Common myeloid progenitor, CD34-positive (primary cell): ENCODE results near the gene CYP4F2.
A peak's percentile ranks its signal among the peaks of the same experiment; 100 is the strongest.
"Not testable (repeated sequence)": the region's sequence is repeated elsewhere in the genome, so short reads cannot be mapped to it uniquely, and the experiment has no call there.

Experiments used
- CTCF ChIA-PET: fragments of 350-600 bp; sonication (Branson Sonifier 250); formaldehyde crosslinking; loops from one replicate; lab custom pipeline; 2021; ENCODE audit warnings: antibody characterized with exemption; lab: Charles Lee
- POLR2A ChIA-PET: fragments of 350-600 bp; sonication (Branson Sonifier 250); formaldehyde crosslinking; loops from one replicate; lab custom pipeline; 2021; ENCODE audit warnings: antibody characterized with exemption; lab: Charles Lee
- DNase-seq, 3 donors: peaks; one replicate each; pipeline versions ENCODE4 v3.0.0 to v3.0.0-alpha.2; 2013
- H3K27ac ChIP-seq, 2 experiments: 1 replicate in 1 of 2; 2 replicates in 1 of 2; pipeline ENCODE4 v1.7.0; 2013; ENCODE audit warnings: inconsistent platforms in 2 of 2, low read length in 2 of 2, mild to moderate bottlenecking in 2 of 2, low read depth in 1 of 2, moderate library complexity in 1 of 2; ENCODE audit not compliant: severe bottlenecking in 2 of 2, insufficient read depth in 1 of 2, poor library complexity in 1 of 2
- H3K27me3 ChIP-seq, 5 experiments: replicated peaks in 2 of 5; 1 replicate in 3 of 5; 2 replicates in 2 of 5; pipeline versions ENCODE4 v1.6.1 to v1.7.0; 2013; ENCODE audit warnings: low read length in 4 of 5, mild to moderate bottlenecking in 2 of 5, moderate library complexity in 2 of 5, inconsistent platforms in 1 of 5; ENCODE audit not compliant: insufficient read depth in 5 of 5, control insufficient read depth in 4 of 5
- H3K36me3 ChIP-seq, 4 experiments: 1 replicate in 2 of 4; 2 replicates in 2 of 4; pipeline versions ENCODE4 v1.6.1 to v1.7.0; 2013; ENCODE audit warnings: low read length in 3 of 4, control low read depth in 1 of 4, mild to moderate bottlenecking in 1 of 4; ENCODE audit not compliant: control insufficient read depth in 4 of 4, insufficient read depth in 4 of 4
- H3K4me1 ChIP-seq, 4 experiments: 1 replicate in 3 of 4; 2 replicates in 1 of 4; pipeline versions ENCODE4 v1.6.1 to v1.7.1; 2013; ENCODE audit warnings: low read length in 3 of 4, mild to moderate bottlenecking in 3 of 4, control low read depth in 1 of 4, inconsistent platforms in 1 of 4, moderate library complexity in 1 of 4; ENCODE audit not compliant: control insufficient read depth in 4 of 4, insufficient read depth in 4 of 4; ENCODE audit errors: control extremely low read depth in 1 of 4
- H3K4me3 ChIP-seq, 7 experiments: 1 replicate in 4 of 7; 2 replicates in 3 of 7; pipeline versions ENCODE4 v1.5.1 to v1.7.0; 2013; ENCODE audit warnings: mild to moderate bottlenecking in 7 of 7, low read length in 6 of 7, moderate library complexity in 6 of 7, inconsistent platforms in 2 of 7, low read depth in 2 of 7, control low read depth in 1 of 7; ENCODE audit not compliant: insufficient read depth in 4 of 7, control insufficient read depth in 1 of 7; ENCODE audit errors: extremely low read depth in 1 of 7
- H3K9me3 ChIP-seq, 5 experiments: 1 replicate in 4 of 5; 2 replicates in 1 of 5; pipeline versions ENCODE4 v1.6.1 to v1.7.1; 2013; ENCODE audit warnings: low read length in 4 of 5, mild to moderate bottlenecking in 2 of 5, inconsistent platforms in 1 of 5, low read depth in 1 of 5, moderate library complexity in 1 of 5; ENCODE audit not compliant: control insufficient read depth in 4 of 5, insufficient read depth in 2 of 5; ENCODE audit errors: control extremely low read depth in 1 of 5
- WGBS: methylation state at CpG from one replicate; pipeline ENCODE4 v1.1.5; 2013; ENCODE audit not compliant: insufficient coverage; 5-methylcytosine and 5-hydroxymethylcytosine counted together

Gene CYP4F2

DNA sequence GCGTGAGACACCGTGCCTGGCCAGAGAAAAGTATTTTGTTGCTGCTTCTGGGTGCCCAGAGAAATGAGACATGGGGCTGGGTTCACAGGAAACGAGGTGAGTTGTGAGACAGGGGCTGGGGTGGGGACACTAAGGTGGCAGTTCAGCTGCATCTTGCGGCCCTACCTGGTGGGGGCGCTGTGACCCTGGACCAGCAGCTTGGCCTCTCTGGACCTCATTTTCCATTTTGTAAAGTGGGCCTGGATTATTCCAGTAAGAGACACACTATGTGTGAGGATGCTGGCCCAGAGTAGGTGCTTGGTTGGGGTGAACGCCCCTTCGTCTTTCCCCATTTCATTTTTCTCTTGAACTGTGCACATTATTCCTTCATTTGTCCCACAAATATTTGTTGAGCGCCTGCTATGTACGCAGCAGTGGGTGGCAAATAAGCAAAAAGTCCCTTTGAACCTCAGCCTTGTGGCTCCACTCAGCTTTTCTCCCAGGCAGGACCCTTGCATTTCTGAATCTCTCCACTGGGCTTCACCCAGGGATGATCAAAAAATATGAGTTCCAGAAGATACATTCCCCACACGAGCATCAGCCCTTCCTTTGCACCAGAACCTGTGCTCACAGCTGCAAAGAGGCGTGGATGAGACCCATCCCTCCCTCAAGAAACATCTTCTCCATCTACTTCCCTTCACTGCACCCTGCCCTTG is 55.9 kb downstream of the CYP4F2 start:
- DNase-seq: no peak
- H3K36me3 ChIP-seq: no peaks in the 10 kb centered on the region
- POLR2A ChIA-PET: no interaction called here
- no peak overlapping the region for H3K27ac ChIP-seq
- no peaks in the 10 kb centered on the region for H3K9me3 ChIP-seq
- 88% methylated on average over 7 of the region's 11 CpGs for WGBS
- H3K4me3 ChIP-seq: no peak overlapping the region
- CTCF ChIA-PET: no interaction called here
- peaks cover 10 to 43% (median 19%) of the 10 kb centered on the region in 4 experiments for H3K4me1 ChIP-seq
- no peaks in the 10 kb centered on the region for H3K27me3 ChIP-seq

DNA sequence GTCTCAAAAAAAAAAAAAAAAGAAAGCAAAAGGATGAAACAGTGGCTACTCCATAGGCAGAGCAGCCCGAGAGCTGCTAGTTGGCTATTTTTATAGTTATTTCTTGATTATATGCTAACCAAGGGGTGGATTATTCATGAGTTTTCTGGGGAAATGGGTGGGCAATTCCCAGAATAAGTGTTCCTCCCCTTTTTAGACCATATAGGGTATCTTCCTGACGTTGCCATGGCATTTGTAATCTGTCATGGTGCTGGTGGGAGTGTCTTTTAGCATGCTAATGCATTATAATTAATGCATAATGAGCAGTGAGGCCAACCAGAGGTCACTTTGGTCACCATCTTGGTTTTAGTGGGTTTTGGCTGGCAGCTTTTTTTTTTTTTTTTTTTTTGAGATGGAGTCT is 57.0 kb downstream of the CYP4F2 start:
- ChIA-PET CTCF (no interaction called here), POLR2A (no interaction called here)
- no peaks in the 10 kb centered on the region for H3K9me3 ChIP-seq
- DNase-seq: no peak
- no peaks in the 10 kb centered on the region for H3K27me3 ChIP-seq
- H3K36me3 ChIP-seq: no peaks in the 10 kb centered on the region
- H3K27ac ChIP-seq: no peak overlapping the region
- H3K4me1 ChIP-seq: peaks cover 10 to 44% (median 25%) of the 10 kb centered on the region in 4 experiments
- no peak overlapping the region for H3K4me3 ChIP-seq
- no CpG with 5 or more reads among the region's 2 CpGs for WGBS

DNA sequence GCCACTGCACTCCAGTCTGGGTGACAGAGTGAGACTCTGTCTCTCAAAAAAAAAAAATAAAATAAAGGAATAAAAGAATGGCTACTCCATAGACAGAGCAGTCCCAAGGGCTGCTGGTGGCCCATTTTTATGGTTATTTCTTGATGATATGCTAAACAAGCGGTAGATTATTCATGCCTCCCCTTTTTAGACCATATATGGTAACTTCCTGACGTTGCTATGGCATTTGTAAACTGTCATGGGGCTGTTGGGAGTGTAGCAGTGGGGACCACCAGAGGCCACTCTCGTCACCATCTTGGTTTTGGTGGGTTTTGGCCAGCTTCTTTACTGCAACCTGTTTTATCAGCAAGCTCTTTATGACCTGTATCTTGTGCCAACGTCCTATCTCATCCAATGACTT is 58.0 kb downstream of the CYP4F2 start:
- WGBS: 93% methylated on average over 4 of the region's 4 CpGs
- peak; percentile 31 to 44 (median 34) for DNase-seq
- CTCF ChIA-PET, POLR2A ChIA-PET, H3K4me3 ChIP-seq, H3K36me3 ChIP-seq, H3K27me3 ChIP-seq, H3K27ac ChIP-seq, H3K9me3 ChIP-seq: not testable (repeated sequence)
- H3K4me1 ChIP-seq: peaks cover 10 to 43% (median 27%) of the 10 kb centered on the region in 4 experiments

- ChIA-PET CTCF (interaction anchor here (1.0 to 1.3 kb wide), 2 partner anchors 27 to 32 kb away, joined by 4 to 7 read pairs; no protein-coding TSS in a partner anchor), POLR2A (interaction anchor here (0.7 kb wide), 1 partner anchor 31 kb away, joined by 3 read pairs; no protein-coding TSS in a partner anchor)
- WGBS: 100% methylated on average over 1 of the region's 3 CpGs
- H3K27me3 ChIP-seq: no peaks in the 10 kb centered on the region
- peaks cover 10 to 35% (median 23%) of the 10 kb centered on the region in 4 experiments for H3K4me1 ChIP-seq
- H3K9me3 ChIP-seq: no peaks in the 10 kb centered on the region
- H3K36me3 ChIP-seq: no peaks in the 10 kb centered on the region
- H3K4me3 ChIP-seq: peak overlapping the region in 2 of 7 experiments; percentile 25 to 79
- no peak for DNase-seq
- H3K27ac ChIP-seq: peak overlapping the region in 1 of 2 experiments; percentile 94
Observed at GRCh38 chr19:15838351-15838750, 59.5 kb downstream of the CYP4F2 start.

DNA sequence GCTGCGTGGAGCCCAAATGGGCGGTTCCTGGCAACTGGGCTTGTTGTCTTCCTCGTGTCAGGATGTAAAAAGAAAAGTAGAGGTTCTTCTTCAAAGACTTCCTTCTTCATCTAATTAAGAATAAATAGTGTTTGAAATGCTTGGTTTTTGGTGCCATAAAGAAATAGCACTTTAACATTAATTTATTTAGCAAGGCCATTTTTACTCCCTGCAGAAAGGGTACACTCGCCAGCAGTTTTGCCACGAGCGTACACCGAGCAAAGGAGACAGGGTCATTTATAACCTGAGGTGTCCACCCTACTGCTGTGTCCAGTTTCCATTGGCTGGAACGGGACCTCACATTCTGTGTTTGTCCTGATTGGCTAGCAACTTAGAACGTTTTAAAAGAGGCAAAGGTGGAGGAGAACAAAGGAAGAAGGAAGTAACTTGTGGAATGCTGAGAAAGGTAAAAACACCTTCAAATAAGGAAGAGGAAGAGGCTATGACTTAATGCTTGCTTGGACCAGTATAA is 60.6 kb downstream of the CYP4F2 start:
- Histone ChIP-seq H3K4me3 (peak overlapping the region in 6 of 7 experiments; percentile 72 to 85 (median 78)), H3K27me3 (no peaks in the 10 kb centered on the region), H3K4me1 (peaks cover 10 to 34% (median 23%) of the 10 kb centered on the region in 4 experiments), H3K9me3 (no peaks in the 10 kb centered on the region), H3K36me3 (no peaks in the 10 kb centered on the region), H3K27ac (peak overlapping the region; percentile 86 to 94)
- WGBS: 0% methylated on average over 5 of the region's 9 CpGs
- ChIA-PET POLR2A (interaction anchor here (1.0 to 1.5 kb wide), 4 partner anchors 11 to 38 kb away, joined by 3 to 6 read pairs (median 3); no protein-coding TSS in a partner anchor), CTCF (interaction anchor here (0.6 to 1.6 kb wide), 4 partner anchors 18 to 33 kb away, joined by 3 to 7 read pairs (median 4); no protein-coding TSS in a partner anchor)
- DNase-seq: no peak

DNA sequence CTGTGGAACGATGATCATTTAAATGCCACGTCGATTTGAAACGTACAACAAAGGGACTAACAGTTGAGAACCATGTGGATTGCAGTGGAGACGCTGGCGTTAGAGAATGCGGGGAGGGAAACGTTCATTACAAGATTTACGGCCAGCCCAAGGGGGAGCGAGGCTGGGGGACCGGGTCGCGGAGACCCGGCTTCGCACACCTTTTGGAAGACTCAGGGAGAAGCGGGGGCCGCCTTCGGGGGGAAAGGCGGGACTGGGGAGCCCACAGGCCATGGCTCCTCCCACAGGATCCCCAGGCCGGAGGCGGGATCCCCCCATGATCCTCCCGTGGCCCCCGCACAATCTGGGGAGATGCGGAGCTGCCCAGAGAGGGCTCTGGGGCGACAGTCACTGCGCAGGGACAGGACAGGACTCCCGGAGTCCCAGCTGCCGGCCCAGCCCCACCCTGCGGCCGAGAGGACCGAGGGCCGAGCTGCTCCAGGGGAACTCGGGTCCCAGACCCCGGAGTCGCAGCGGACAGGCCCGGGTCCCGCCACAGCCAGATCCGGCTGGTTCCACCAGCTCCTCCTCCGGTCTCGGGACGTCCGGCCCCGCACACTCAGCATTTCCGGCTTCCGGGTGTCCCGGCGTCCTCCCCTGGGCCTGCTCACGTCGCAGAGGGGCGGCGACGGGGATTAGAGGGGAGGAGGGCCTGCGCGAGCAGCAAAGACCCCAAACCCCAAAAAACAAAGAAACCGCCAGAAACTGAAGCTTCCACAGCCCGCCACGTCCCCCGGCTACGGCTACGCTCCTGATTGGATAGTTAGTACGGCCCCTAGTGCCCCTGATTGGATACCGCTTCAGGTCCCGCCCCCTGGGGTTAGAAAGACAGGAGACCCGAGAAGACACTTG is 61.3 kb downstream of the CYP4F2 start:
- CTCF ChIA-PET: interaction anchor here (0.6 to 1.8 kb wide), 3 partner anchors 17 to 379 kb away, joined by 3 to 4 read pairs (median 4); no protein-coding TSS in a partner anchor
- under 1% methylated on average over 55 of the region's 65 CpGs for WGBS
- H3K4me3 ChIP-seq: peak overlapping the region; percentile 64 to 85 (median 78)
- POLR2A ChIA-PET: interaction anchor here (0.8 to 1.5 kb wide), 5 partner anchors 12 to 38 kb away, joined by 3 to 6 read pairs (median 3); no protein-coding TSS in a partner anchor
- H3K4me1 ChIP-seq: peaks cover 10 to 32% (median 22%) of the 10 kb centered on the region in 4 experiments
- no peaks in the 10 kb centered on the region for H3K9me3 ChIP-seq
- peak; percentile 96 to 98 (median 98) for DNase-seq
- peak overlapping the region; percentile 86 to 94 for H3K27ac ChIP-seq
- no peaks in the 10 kb centered on the region for H3K36me3 ChIP-seq
- H3K27me3 ChIP-seq: no peaks in the 10 kb centered on the region
